B cell (primary cell): ENCODE results near the gene ZNF735. TPM values are rescaled to one million over a fixed set of nuclear protein-coding genes. Genes with fewer than 3 reads are reported as not detected.

Experiments
- ATAC-seq: fragments of 200-7000 bp; cut with Tn5 transposase; one replicate; pipeline ENCODE4 v1.10.0; 2021; ENCODE audit warnings: low read depth, mild to moderate bottlenecking, moderate number of reproducible peaks, moderate library complexity
- CTCF ChIA-PET: fragments of 350-600 bp; sonication (Branson Sonifier 250); formaldehyde crosslinking; loops from one replicate; lab custom pipeline; 2021; ENCODE audit warnings: antibody characterized with exemption, inconsistent platforms; lab: Charles Lee
- POLR2A ChIA-PET: fragments of 350-600 bp; sonication (Branson Sonifier 250); formaldehyde crosslinking; loops from one replicate; lab custom pipeline; 2021; ENCODE audit warnings: antibody characterized with exemption; lab: Charles Lee
- DNase-seq: peaks from one replicate; pipeline ENCODE4 v3.0.0; 2013
- H2AFZ ChIP-seq: 2 replicates; pipeline ENCODE4 v1.6.1; 2012; ENCODE audit warnings: mild to moderate bottlenecking, low read depth, low read length; ENCODE audit not compliant: insufficient read depth, poor library complexity, severe bottlenecking
- H3K27ac ChIP-seq, 2 donors: 1 replicate in 1 of 2; 2 replicates in 1 of 2; pipeline ENCODE4 v1.5.1; 2012 to 2013; ENCODE audit warnings: low read length in 2 of 2, mild to moderate bottlenecking in 2 of 2, moderate library complexity in 1 of 2
- H3K27me3 ChIP-seq, 4 experiments: fragments of 200-600 bp in 1 of 4; sonication (generic) in 1 of 4; replicated peaks in 1 of 4; 1 replicate in 2 of 4; 2 replicates in 2 of 4; pipeline versions ENCODE4 v1.6.1 to v1.7.0; 2013 to 2016; ENCODE audit warnings: low read length in 3 of 4, mild to moderate bottlenecking in 2 of 4, mixed read lengths in 1 of 4, moderate library complexity in 1 of 4; ENCODE audit not compliant: insufficient read depth in 4 of 4, control insufficient read depth in 3 of 4; ENCODE audit errors: control extremely low read depth in 1 of 4
- H3K36me3 ChIP-seq, 2 experiments: replicated peaks in 1 of 2; 1 replicate in 1 of 2; 2 replicates in 1 of 2; pipeline versions ENCODE4 v1.6.1 to v1.7.1; 2013; ENCODE audit warnings: low read length in 1 of 2; ENCODE audit not compliant: insufficient read depth in 2 of 2, control insufficient read depth in 1 of 2; ENCODE audit errors: control extremely low read depth in 1 of 2, extremely low read depth in 1 of 2
- H3K4me1 ChIP-seq, 2 donors: fragments of 200-600 bp in 1 of 2; sonication (generic) in 1 of 2; 1 replicate in 1 of 2; 2 replicates in 1 of 2; pipeline versions ENCODE4 v1.5.1 to v1.6.1; 2013 to 2017; ENCODE audit warnings: low read length in 2 of 2; ENCODE audit not compliant: control insufficient read depth in 2 of 2, insufficient read depth in 2 of 2
- H3K4me2 ChIP-seq: replicated peaks from 2 replicates; pipeline ENCODE3; 2012; ENCODE audit warnings: mild to moderate bottlenecking, low read depth, low read length; ENCODE audit not compliant: poor library complexity, severe bottlenecking
- H3K4me3 ChIP-seq, 5 experiments: fragments of 200-600 bp in 1 of 5; sonication (generic) in 1 of 5; 1 replicate in 3 of 5; 2 replicates in 2 of 5; pipeline versions ENCODE4 v1.5.1 to v1.7.0; 2011 to 2016; ENCODE audit warnings: low read length in 4 of 5, mild to moderate bottlenecking in 4 of 5, low read depth in 2 of 5, control low read depth in 1 of 5, moderate library complexity in 1 of 5; ENCODE audit not compliant: insufficient read depth in 1 of 5; ENCODE audit errors: control extremely low read depth in 1 of 5, extremely low read depth in 1 of 5
- H3K79me2 ChIP-seq: fragments of 200-600 bp; sonication (generic); one replicate; pipeline ENCODE4 v1.6.0; 2016; ENCODE audit warnings: low read length; ENCODE audit not compliant: control insufficient read depth, insufficient read depth
- H3K9ac ChIP-seq: fragments of 200-600 bp; sonication (generic); 2 replicates; pipeline ENCODE4 v1.6.1; 2017; ENCODE audit warnings: mild to moderate bottlenecking, low read length, moderate library complexity
- H3K9me3 ChIP-seq, 3 donors: one replicate each; pipeline versions ENCODE4 v1.6.1 to v1.7.1; 2013; ENCODE audit warnings: low read length in 2 of 3; ENCODE audit not compliant: control insufficient read depth in 2 of 3, insufficient read depth in 1 of 3; ENCODE audit errors: control extremely low read depth in 1 of 3
- H4K20me1 ChIP-seq: 2 replicates; pipeline ENCODE4 v1.6.0; 2012; ENCODE audit warnings: mild to moderate bottlenecking, low read length; ENCODE audit not compliant: insufficient read depth, control insufficient read depth, poor library complexity, severe bottlenecking
- H3K27ac Mint-ChIP-seq: one replicate; pipeline ENCODE4 v1.8.0; 2021; ENCODE audit warnings: mixed read lengths
- H3K27me3 Mint-ChIP-seq: one replicate; pipeline ENCODE4 v1.8.0; 2021; ENCODE audit warnings: mixed read lengths
- H3K4me1 Mint-ChIP-seq: one replicate; pipeline ENCODE4 v1.8.0; 2021; ENCODE audit warnings: mixed read lengths
- H3K4me3 Mint-ChIP-seq: one replicate; pipeline ENCODE4 v1.8.0; 2021; ENCODE audit warnings: mixed read lengths
- H3K9me3 Mint-ChIP-seq: one replicate; pipeline ENCODE4 v1.8.0; 2022; ENCODE audit warnings: mixed read lengths; ENCODE audit not compliant: insufficient read depth
- CTCF ChIP-seq: fragments of 200-600 bp; IDR thresholded peaks from one replicate; pipeline ENCODE4 v1.8.0; 2022; ENCODE audit warnings: antibody characterized with exemption, mild to moderate bottlenecking
- EZH2 ChIP-seq: IDR thresholded peaks from 2 replicates; pipeline ENCODE4 v1.6.1; 2012; ENCODE audit warnings: borderline replicate concordance, low read depth, mild to moderate bottlenecking, moderate library complexity, low read length; ENCODE audit not compliant: insufficient read depth, poor library complexity, severe bottlenecking
- WGBS: methylation state at CpG from one replicate; pipeline ENCODE4 v1.1.5; 2013; ENCODE audit warnings: missing lambda C conversion rate; ENCODE audit not compliant: insufficient coverage; 5-methylcytosine and 5-hydroxymethylcytosine counted together
- intact Hi-C: fragments of 100-400 bp; cut with micrococcal nuclease; formaldehyde crosslinking; loops from one replicate; pipeline ENCODE4 v1.10.0; 2022
- polyA plus RNA-seq: library from polyadenylated mRNA; depleted of rRNA; stranded (reverse); fragments of >200 nt; gene quantifications from 2 replicates; pipeline ENCODE4 v1.2.3, GENCODE V29; 2012
- total RNA-seq, 2 donors: library from RNA; stranded (reverse); fragments of 120-200 nt in 1 of 2; gene quantifications; 1 replicate in 1 of 2; 2 replicates in 1 of 2; pipeline versions ENCODE4 v1.2.3 to v1.2.4, GENCODE V29; 2013 to 2022

The ZNF735 gene
- total and polyA plus RNA-seq, 2 donors (not counting 1 experiment from before 2014, with no cell fraction given) = not detected

- TF ChIP-seq EZH2 (no peak), CTCF (peak; percentile 36)
These were observed 26.0 kb upstream of the ZNF735 start for GRCh38 chr7:64180989-64181388.

GRCh38 chr7:64181586-64181985 is 25.4 kb upstream of the ZNF735 start:
- Histone ChIP-seq H3K4me3 (no peak overlapping the region), H3K4me2 (no peak overlapping the region), H3K36me3 (no peaks in the 10 kb centered on the region), H3K27me3 (no peaks in the 10 kb centered on the region), H3K9ac (no peak overlapping the region), H4K20me1 (no peaks in the 10 kb centered on the region), H3K4me1 (no peaks in the 10 kb centered on the region), H3K79me2 (no peaks in the 10 kb centered on the region), H3K27ac (no peak overlapping the region), H3K9me3 (peaks cover 0 to 44% (median 3%) of the 10 kb centered on the region in 3 donors), H2AFZ (no peak overlapping the region)
- ATAC-seq (no peak), DNase-seq (no peak)
- H3K4me3 Mint-ChIP-seq = no peak overlapping the region
- ChIA-PET CTCF (interaction anchor here (0.6 kb wide), 1 partner anchor 8 kb away, joined by 4 read pairs; no protein-coding TSS in a partner anchor), POLR2A (no interaction called here)
- intact Hi-C loops = no loop called here
- no peaks in the 10 kb centered on the region for H3K27me3 Mint-ChIP-seq
- no peak overlapping the region for H3K27ac Mint-ChIP-seq
- H3K9me3 Mint-ChIP-seq = peaks cover 8% of the 10 kb centered on the region
- H3K4me1 Mint-ChIP-seq = no peaks in the 10 kb centered on the region
- no peak for TF ChIP-seq CTCF
- no peak for TF ChIP-seq EZH2
- WGBS = 62% methylated on average over 46 of the region's 46 CpGs

More at GRCh38 chr7:64180989-64181388, 26.0 kb upstream of the ZNF735 start:
- intact Hi-C loops = no loop called here
- no peaks in the 10 kb centered on the region for H3K4me1 ChIP-seq
- H2AFZ ChIP-seq = no peak overlapping the region
- no peaks in the 10 kb centered on the region for H3K36me3 ChIP-seq
- POLR2A ChIA-PET = no interaction called here
- H3K4me3 Mint-ChIP-seq = no peak overlapping the region
- WGBS = no CpG with 5 or more reads among the region's 4 CpGs
- no peaks in the 10 kb centered on the region for H3K27me3 ChIP-seq
- H3K79me2 ChIP-seq = no peaks in the 10 kb centered on the region
- peaks cover 0 to 44% (median 3%) of the 10 kb centered on the region in 3 donors for H3K9me3 ChIP-seq
- DNase-seq = peak; percentile 17
- H3K4me2 ChIP-seq = no peak overlapping the region
- H3K4me3 ChIP-seq = no peak overlapping the region
- H3K9ac ChIP-seq = no peak overlapping the region
- CTCF ChIA-PET = interaction anchor here (1.0 kb wide), 1 partner anchor 15 kb away, joined by 3 read pairs; no protein-coding TSS in a partner anchor
- ATAC-seq = no peak
- H3K27me3 Mint-ChIP-seq = no peaks in the 10 kb centered on the region
- no peak overlapping the region for H3K27ac Mint-ChIP-seq
- H3K9me3 Mint-ChIP-seq = peaks cover 7% of the 10 kb centered on the region
- H4K20me1 ChIP-seq = no peaks in the 10 kb centered on the region
- H3K27ac ChIP-seq = no peak overlapping the region
- H3K4me1 Mint-ChIP-seq = no peaks in the 10 kb centered on the region
